ENCODE measurements around the gene GJA4.

DNA sequence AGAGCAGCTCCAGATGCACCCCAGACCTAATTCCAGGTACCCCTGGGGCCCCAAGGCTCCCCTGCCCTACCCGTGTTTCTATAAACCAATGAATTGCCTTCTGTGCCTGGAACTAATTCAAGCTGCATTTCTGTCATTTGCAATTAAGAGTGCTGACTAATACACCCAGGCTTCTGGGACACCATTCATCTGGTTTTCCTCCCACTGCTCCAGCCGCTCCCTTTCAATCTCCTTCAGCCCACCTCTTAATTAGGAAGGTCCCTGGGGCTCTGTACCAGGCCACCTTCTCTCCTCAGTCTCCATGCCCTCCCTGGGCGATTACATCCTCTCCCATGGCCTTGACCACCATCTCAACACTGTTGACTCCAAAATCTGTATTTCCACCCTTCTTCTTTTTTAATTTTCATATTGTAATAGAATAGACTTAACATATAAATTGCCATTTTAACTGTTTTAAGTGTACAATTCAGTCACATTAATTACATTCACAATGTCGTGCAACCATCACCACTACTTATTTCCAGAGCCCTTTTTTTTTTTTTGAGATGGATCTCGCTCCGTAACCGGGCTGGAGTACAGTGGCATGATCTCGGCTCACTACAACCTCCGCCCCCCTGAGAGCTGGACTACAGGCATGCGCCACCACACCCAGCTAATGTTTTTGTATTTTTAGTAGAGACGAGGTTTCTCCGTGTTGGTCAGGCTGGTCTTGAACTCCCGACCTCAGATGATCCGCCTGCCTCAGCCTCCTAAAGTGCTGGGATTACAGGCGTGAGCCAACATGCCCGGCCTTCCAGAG, 21.0 kb upstream of the GJA4 start:
- no peak for TF ChIP-seq EP300 (IDR thresholded peaks at IDR 0.05)
- TF ChIP-seq, protein P1, sequence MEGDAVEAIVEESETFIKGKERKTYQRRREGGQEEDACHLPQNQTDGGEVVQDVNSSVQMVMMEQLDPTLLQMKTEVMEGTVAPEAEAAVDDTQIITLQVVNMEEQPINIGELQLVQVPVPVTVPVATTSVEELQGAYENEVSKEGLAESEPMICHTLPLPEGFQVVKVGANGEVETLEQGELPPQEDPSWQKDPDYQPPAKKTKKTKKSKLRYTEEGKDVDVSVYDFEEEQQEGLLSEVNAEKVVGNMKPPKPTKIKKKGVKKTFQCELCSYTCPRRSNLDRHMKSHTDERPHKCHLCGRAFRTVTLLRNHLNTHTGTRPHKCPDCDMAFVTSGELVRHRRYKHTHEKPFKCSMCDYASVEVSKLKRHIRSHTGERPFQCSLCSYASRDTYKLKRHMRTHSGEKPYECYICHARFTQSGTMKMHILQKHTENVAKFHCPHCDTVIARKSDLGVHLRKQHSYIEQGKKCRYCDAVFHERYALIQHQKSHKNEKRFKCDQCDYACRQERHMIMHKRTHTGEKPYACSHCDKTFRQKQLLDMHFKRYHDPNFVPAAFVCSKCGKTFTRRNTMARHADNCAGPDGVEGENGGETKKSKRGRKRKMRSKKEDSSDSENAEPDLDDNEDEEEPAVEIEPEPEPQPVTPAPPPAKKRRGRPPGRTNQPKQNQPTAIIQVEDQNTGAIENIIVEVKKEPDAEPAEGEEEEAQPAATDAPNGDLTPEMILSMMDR (IDR thresholded peaks at IDR 0.05) = no peak
